Endodermal cell (in vitro differentiated cells): ENCODE results near the gene KIAA1755. TPM values are rescaled to one million over a fixed set of nuclear protein-coding genes. Genes with fewer than 3 reads are reported as not detected.

ENCODE experiments used
- DNase-seq: peaks from one replicate; pipeline ENCODE4 v3.0.0-alpha.2; 2017
- H3K27ac ChIP-seq: 2 replicates; pipeline ENCODE4 v1.5.1; 2013; ENCODE audit warnings: mild to moderate bottlenecking, low read depth, low read length, moderate library complexity
- H3K27me3 ChIP-seq: 2 replicates; pipeline ENCODE4 v1.6.1; 2013; ENCODE audit warnings: mild to moderate bottlenecking, low read length, moderate library complexity; ENCODE audit not compliant: insufficient read depth, control insufficient read depth, poor library complexity, severe bottlenecking
- H3K36me3 ChIP-seq: 2 replicates; pipeline ENCODE4 v1.7.0; 2013; ENCODE audit warnings: mild to moderate bottlenecking, low read length, moderate library complexity; ENCODE audit not compliant: control insufficient read depth, insufficient read depth
- H3K4me1 ChIP-seq: one replicate; pipeline ENCODE4 v1.7.0; 2013; ENCODE audit warnings: low read length; ENCODE audit not compliant: control insufficient read depth, insufficient read depth
- H3K4me3 ChIP-seq: 2 replicates; pipeline ENCODE4 v1.5.1; 2013; ENCODE audit warnings: mild to moderate bottlenecking, low read length, moderate library complexity
- H3K9ac ChIP-seq: 2 replicates; pipeline ENCODE4 v1.6.1; 2013; ENCODE audit warnings: mild to moderate bottlenecking, low read length, moderate library complexity; ENCODE audit not compliant: poor library complexity, severe bottlenecking; ENCODE audit errors: extremely low read depth
- H3K9me3 ChIP-seq: 2 replicates; pipeline ENCODE4 v1.6.1; 2013; ENCODE audit warnings: mild to moderate bottlenecking, low read length, moderate library complexity; ENCODE audit not compliant: control insufficient read depth
- H3K27ac Mint-ChIP-seq: 2 replicates; pipeline ENCODE4 v1.8.0; 2020; ENCODE audit warnings: mixed read lengths
- H3K27me3 Mint-ChIP-seq: 2 replicates; pipeline ENCODE4 v1.8.0; 2021; ENCODE audit warnings: mild to moderate bottlenecking, mixed read lengths; ENCODE audit not compliant: insufficient read depth
- H3K36me3 Mint-ChIP-seq: 2 replicates; pipeline ENCODE4 v1.8.0; 2020; ENCODE audit warnings: low read depth, mixed read lengths
- H3K4me1 Mint-ChIP-seq: 2 replicates; pipeline ENCODE4 v1.8.0; 2020; ENCODE audit warnings: mixed read lengths
- H3K4me3 Mint-ChIP-seq: 2 replicates; pipeline ENCODE4 v1.8.0; 2020; ENCODE audit warnings: mild to moderate bottlenecking, moderate library complexity, mixed read lengths
- H3K9me3 Mint-ChIP-seq: 2 replicates; pipeline ENCODE4 v1.8.0; 2020; ENCODE audit warnings: mild to moderate bottlenecking, mixed read lengths
- WGBS, 2 experiments: methylation state at CpG; one replicate each; pipeline versions ENCODE4 v1.1.5 to v1.1.7; 2013; ENCODE audit warnings: missing lambda C conversion rate in 2 of 2, mixed read lengths in 1 of 2; ENCODE audit not compliant: insufficient coverage in 1 of 2, insufficient read length in 1 of 2; 5-methylcytosine and 5-hydroxymethylcytosine counted together
- total RNA-seq, 2 donors: library from RNA; stranded (reverse); fragmentation: NEBNext Ultra II Directional in 1 of 2; extraction: Animal tissue kit (Norgen Biotek cat#: 25700) in 1 of 2; gene quantifications; 2 replicates in 1 of 2; 3 replicates in 1 of 2; pipeline ENCODE4 v1.2.1, GENCODE V29; 2021
- TF ChIP-seq, protein P1 (sequence below): fragments of 200-600 bp; sonication (generic); conservative IDR thresholded peaks from 2 replicates; pipeline ENCODE4 v1.5.0; 2021; ENCODE audit warnings: antibody characterized with exemption, mild to moderate bottlenecking

Gene KIAA1755
- total RNA-seq, 2 donors from 2014 or later, result not detected

GRCh38 chr20:38243709-38244020 is 16.9 kb downstream of the KIAA1755 start:
- H3K27ac Mint-ChIP-seq, result no peak overlapping the region
- H3K4me1 Mint-ChIP-seq, result no peaks in the 10 kb centered on the region
- Histone ChIP-seq H3K4me3 (no peak overlapping the region), H3K9me3 (peaks cover 28% of the 10 kb centered on the region), H3K36me3 (no peaks in the 10 kb centered on the region), H3K27me3 (no peaks in the 10 kb centered on the region), H3K27ac (no peak overlapping the region), H3K9ac (no peak overlapping the region), H3K4me1 (no peaks in the 10 kb centered on the region)
- TF ChIP-seq, protein P1, sequence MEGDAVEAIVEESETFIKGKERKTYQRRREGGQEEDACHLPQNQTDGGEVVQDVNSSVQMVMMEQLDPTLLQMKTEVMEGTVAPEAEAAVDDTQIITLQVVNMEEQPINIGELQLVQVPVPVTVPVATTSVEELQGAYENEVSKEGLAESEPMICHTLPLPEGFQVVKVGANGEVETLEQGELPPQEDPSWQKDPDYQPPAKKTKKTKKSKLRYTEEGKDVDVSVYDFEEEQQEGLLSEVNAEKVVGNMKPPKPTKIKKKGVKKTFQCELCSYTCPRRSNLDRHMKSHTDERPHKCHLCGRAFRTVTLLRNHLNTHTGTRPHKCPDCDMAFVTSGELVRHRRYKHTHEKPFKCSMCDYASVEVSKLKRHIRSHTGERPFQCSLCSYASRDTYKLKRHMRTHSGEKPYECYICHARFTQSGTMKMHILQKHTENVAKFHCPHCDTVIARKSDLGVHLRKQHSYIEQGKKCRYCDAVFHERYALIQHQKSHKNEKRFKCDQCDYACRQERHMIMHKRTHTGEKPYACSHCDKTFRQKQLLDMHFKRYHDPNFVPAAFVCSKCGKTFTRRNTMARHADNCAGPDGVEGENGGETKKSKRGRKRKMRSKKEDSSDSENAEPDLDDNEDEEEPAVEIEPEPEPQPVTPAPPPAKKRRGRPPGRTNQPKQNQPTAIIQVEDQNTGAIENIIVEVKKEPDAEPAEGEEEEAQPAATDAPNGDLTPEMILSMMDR, result no peak
- H3K36me3 Mint-ChIP-seq, result no peaks in the 10 kb centered on the region
- no peak overlapping the region for H3K4me3 Mint-ChIP-seq
- WGBS, 2 experiments, result 87 to 100% methylated on average over 2 of the region's 2 CpGs
- no peak for DNase-seq
- peaks cover 17% of the 10 kb centered on the region for H3K27me3 Mint-ChIP-seq
- peaks cover 54% of the 10 kb centered on the region for H3K9me3 Mint-ChIP-seq

DNA sequence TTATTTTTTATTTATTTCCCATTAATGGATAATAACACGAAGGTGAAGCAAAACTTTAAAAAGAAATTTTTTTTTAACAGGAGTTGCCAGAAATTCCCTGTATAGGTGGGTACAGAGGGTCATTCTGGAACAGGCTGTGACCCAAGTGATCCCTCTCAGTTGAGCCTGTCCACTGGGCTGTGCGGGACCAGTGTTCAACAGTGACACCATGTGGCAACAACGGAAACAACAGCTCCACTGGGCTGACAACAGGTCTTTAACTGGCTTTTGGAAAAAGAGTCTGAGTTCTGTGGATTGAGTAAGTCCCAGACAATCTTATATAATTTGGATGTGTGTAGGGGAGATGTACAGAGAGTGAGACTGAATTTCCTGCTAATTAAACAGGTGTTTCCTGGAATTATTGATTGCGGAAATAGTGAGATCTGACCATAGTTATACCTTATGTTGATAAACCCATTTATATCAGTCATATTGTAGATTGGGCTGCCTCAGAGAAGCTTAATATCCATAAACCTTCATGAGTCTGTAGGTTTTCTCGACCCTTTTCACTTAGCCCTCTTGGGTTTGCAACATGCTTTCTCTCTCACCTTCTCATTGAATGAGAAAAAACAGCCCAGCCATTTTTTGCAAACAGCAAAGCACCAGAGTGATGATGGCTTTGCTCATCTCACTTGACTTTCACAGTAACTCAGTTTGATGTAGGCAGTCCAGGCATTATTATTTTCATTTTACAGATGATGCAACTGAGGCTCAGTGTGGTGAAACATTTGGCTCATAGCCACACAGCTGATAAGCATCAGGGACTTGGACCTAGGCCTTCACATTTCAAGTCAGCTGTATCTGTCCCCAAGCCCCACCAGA is 17.5 kb downstream of the KIAA1755 start:
- no peak overlapping the region for H3K27ac Mint-ChIP-seq
- H3K4me1 Mint-ChIP-seq, result no peaks in the 10 kb centered on the region
- peaks cover 54% of the 10 kb centered on the region for H3K9me3 Mint-ChIP-seq
- Histone ChIP-seq H3K4me3 (no peak overlapping the region), H3K4me1 (no peaks in the 10 kb centered on the region), H3K9me3 (peaks cover 28% of the 10 kb centered on the region), H3K27ac (no peak overlapping the region), H3K27me3 (no peaks in the 10 kb centered on the region), H3K36me3 (no peaks in the 10 kb centered on the region), H3K9ac (no peak overlapping the region)
- TF ChIP-seq, protein P1, result peak; percentile 87
- 50 to 68% methylated on average over 4 of the region's 5 CpGs for WGBS, 2 experiments
- H3K4me3 Mint-ChIP-seq, result no peak overlapping the region
- H3K36me3 Mint-ChIP-seq, result no peaks in the 10 kb centered on the region
- peaks cover 22% of the 10 kb centered on the region for H3K27me3 Mint-ChIP-seq
- peak; percentile 86 for DNase-seq

DNA sequence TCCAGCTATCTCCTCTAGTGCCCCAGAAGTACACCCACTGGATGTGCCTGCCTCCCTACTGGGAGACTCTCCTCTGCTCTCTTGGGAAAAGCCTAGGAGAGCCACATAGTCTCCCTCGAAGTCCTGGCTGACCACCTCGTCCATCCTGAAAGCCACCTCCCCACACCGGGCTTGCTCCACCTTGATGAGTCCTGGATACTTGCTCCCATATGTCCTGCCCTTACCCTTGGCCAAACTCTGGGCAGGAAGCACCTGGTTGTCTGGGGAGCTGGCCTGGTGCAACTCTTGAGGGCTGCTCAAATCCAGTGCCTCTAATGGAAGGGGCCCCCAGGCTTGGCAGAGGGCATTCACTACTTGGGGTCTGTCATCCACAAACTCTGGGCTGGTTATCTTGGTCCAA is 19.3 kb downstream of the KIAA1755 start:
- no peak for DNase-seq
- H3K36me3 ChIP-seq, result no peaks in the 10 kb centered on the region
- Mint-ChIP-seq H3K27ac (no peak overlapping the region), H3K4me3 (no peak overlapping the region), H3K36me3 (no peaks in the 10 kb centered on the region), H3K9me3 (peaks cover 52% of the 10 kb centered on the region), H3K4me1 (no peaks in the 10 kb centered on the region), H3K27me3 (peaks cover 18% of the 10 kb centered on the region)
- no peaks in the 10 kb centered on the region for H3K4me1 ChIP-seq
- no peak overlapping the region for H3K9ac ChIP-seq
- no peak overlapping the region for H3K27ac ChIP-seq
- H3K27me3 ChIP-seq, result peaks cover 5% of the 10 kb centered on the region
- WGBS, 2 experiments, result 83 to 93% methylated on average over 3 of the region's 3 CpGs
- peaks cover 28% of the 10 kb centered on the region for H3K9me3 ChIP-seq
- TF ChIP-seq, protein P1, result no peak
- no peak overlapping the region for H3K4me3 ChIP-seq
